Measurements from ENCODE around the gene KRTAP10-3.

Gene KRTAP10-3

GRCh38 chr21:44539991-44540666 lies 18.5 kb downstream of the KRTAP10-3 start, which contains the start of gene KRTAP10-1:
TSS of gene KRTAP10-1 (minus strand) at chr21:44540195. CDS start at chr21:44540150, 45 bp downstream.
- Histone ChIP-seq H3K27ac (ENCODE audit: low read depth, low read length) (no peak within 1 kb of the TSS), H3K27me3 (ENCODE audit: control insufficient read depth, insufficient read depth, low read length) (no peaks in the 10 kb centered on the region), H3K4me3 (ENCODE audit: low read depth, low read length) (no peak within 1 kb of the TSS), H3K9me3 (ENCODE audit: control insufficient read depth, insufficient read depth, low read depth, low read length) (peaks cover 10% of the 10 kb centered on the region), H3K36me3 (ENCODE audit: control insufficient read depth, insufficient read depth, low read length) (no peaks in the 10 kb centered on the region), H3K9ac (ENCODE audit: low read length) (no peak within 1 kb of the TSS), H3K4me1 (ENCODE audit: control insufficient read depth, insufficient read depth, low read length) (no peaks in the 10 kb centered on the region)

DNA sequence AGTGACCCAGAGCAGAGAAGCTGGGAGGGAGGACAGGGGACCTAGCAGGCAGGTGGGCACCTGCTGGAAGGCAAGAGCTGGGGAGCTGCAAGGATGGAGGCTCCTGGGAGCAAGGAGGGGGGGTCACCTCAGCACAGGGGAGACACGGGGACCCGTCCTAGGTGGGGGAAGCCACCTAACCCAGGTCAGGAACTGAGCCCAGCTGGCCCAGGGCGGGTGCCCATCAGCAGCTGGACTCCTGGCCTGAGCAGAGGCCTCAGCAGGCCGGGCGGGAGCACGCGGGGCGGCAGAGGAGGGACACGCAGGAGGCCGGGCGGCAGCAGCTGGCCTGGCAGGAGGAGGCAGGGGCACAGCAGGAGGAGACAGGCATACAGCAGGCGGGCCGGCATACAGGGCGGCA lies 19.5 kb downstream of the KRTAP10-3 start:
- Histone ChIP-seq H3K36me3 (ENCODE audit: control insufficient read depth, insufficient read depth, low read length) (no peaks in the 10 kb centered on the region), H3K4me3 (ENCODE audit: low read depth, low read length) (no peak overlapping the region), H3K27me3 (ENCODE audit: control insufficient read depth, insufficient read depth, low read length) (no peaks in the 10 kb centered on the region), H3K9me3 (ENCODE audit: control insufficient read depth, insufficient read depth, low read depth, low read length) (peaks cover 12% of the 10 kb centered on the region), H3K9ac (ENCODE audit: low read length) (no peak overlapping the region), H3K27ac (ENCODE audit: low read depth, low read length) (no peak overlapping the region), H3K4me1 (ENCODE audit: control insufficient read depth, insufficient read depth, low read length) (no peaks in the 10 kb centered on the region)

DNA sequence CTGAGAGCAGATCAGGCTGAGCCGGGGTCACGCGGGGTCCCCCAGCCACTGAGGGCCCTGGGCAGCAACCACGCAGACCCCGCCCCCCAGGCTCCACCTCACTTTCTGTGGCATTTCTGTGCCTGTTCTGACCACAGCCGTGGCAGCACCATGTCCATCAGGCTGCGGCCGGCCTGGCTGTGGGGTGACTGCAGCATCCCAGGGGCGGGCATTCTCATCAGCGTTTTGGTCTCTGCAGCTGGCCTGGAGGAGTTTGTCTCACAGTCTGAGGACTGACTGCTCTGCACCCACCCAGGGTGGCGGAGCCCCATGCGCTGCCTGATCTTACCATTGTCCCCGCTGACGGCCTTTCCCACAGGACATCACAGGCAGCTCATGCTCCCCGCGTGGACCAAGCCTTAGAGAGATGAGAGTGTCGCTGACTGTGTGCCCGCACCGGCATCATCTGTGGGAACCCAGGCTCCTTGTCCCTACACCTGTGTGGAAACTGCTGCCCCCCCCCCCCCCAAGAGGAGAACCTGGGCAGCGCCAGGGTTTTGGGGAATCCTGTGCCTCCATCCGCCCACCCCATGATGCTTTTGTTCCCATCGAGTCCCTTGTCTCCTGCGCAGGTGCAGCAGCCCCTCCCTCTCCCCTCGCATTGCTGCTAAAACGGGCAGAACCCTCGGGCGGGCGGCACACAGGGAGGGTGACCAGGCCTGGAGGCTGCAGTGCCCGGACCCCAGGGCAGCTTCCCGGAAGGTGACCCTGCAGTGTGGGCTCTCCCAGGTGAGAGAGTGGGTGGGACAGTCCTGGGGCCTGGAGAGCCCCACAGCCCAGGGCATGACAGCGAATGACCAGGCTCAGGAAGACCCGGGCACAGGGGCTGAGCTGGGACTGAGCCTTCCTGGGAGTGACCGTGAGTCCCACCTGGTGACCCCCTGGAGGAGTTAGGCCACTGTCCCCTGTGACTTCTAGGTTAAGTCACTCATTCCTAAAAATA lies 20.4 kb downstream of the KRTAP10-3 start:
- Histone ChIP-seq H3K9ac (ENCODE audit: low read length) (no peak overlapping the region), H3K27me3 (ENCODE audit: control insufficient read depth, insufficient read depth, low read length) (no peaks in the 10 kb centered on the region), H3K36me3 (ENCODE audit: control insufficient read depth, insufficient read depth, low read length) (no peaks in the 10 kb centered on the region), H3K27ac (ENCODE audit: low read depth, low read length) (no peak overlapping the region), H3K4me1 (ENCODE audit: control insufficient read depth, insufficient read depth, low read length) (no peaks in the 10 kb centered on the region), H3K4me3 (ENCODE audit: low read depth, low read length) (no peak overlapping the region), H3K9me3 (ENCODE audit: control insufficient read depth, insufficient read depth, low read depth, low read length) (peaks cover 7% of the 10 kb centered on the region)

GRCh38 chr21:44535963-44536362 lies 22.6 kb downstream of the KRTAP10-3 start:
- no peaks in the 10 kb centered on the region for H3K27me3 ChIP-seq (ENCODE audit: control insufficient read depth, insufficient read depth, low read length)
- H3K36me3 ChIP-seq (ENCODE audit: control insufficient read depth, insufficient read depth, low read length), result no peaks in the 10 kb centered on the region
- H3K4me3 ChIP-seq (ENCODE audit: low read depth, low read length), result no peak overlapping the region

DNA sequence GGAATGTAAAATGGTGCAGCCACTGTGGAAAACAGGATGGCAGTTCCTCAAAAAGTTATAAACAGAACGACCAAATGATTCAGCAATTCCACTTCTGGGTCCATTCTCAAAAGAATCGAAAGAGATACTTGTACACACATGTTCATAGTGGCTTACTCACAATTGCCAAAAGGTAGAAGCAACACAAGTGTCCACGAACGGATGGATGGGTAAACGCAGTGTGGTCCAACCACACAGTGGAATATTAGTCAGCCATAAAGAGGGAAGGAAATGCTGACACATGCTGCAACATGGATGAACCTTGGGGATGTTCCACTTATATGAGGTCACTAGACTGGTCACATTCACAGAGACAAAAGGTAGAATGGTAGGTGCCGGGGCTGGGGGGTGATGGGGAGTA lies 23.9 kb downstream of the KRTAP10-3 start:
- H3K27ac ChIP-seq (ENCODE audit: low read depth, low read length), result no peak overlapping the region
- no peaks in the 10 kb centered on the region for H3K36me3 ChIP-seq (ENCODE audit: control insufficient read depth, insufficient read depth, low read length)
- H3K27me3 ChIP-seq (ENCODE audit: control insufficient read depth, insufficient read depth, low read length), result no peaks in the 10 kb centered on the region
- H3K4me3 ChIP-seq (ENCODE audit: low read depth, low read length), result no peak overlapping the region
- no peak overlapping the region for H3K9ac ChIP-seq (ENCODE audit: low read length)
- 0 out of 2 replicates have a peak, but pooled peaks cover 2% of the 10 kb centered on the region for H3K9me3 ChIP-seq (ENCODE audit: control insufficient read depth, insufficient read depth, low read depth, low read length)
- H3K4me1 ChIP-seq (ENCODE audit: control insufficient read depth, insufficient read depth, low read length), result no peaks in the 10 kb centered on the region

More at GRCh38 chr21:44535963-44536362, 22.6 kb downstream of the KRTAP10-3 start:
- Histone ChIP-seq H3K9me3 (ENCODE audit: control insufficient read depth, insufficient read depth, low read depth, low read length) (0 out of 2 replicates have a peak, but pooled peaks cover 2% of the 10 kb centered on the region), H3K9ac (ENCODE audit: low read length) (no peak overlapping the region), H3K27ac (ENCODE audit: low read depth, low read length) (no peak overlapping the region), H3K4me1 (ENCODE audit: control insufficient read depth, insufficient read depth, low read length) (no peaks in the 10 kb centered on the region)

- Histone ChIP-seq H3K36me3 (ENCODE audit: control insufficient read depth, insufficient read depth, low read length) (no peaks in the 10 kb centered on the region), H3K9me3 (ENCODE audit: control insufficient read depth, insufficient read depth, low read depth, low read length) (0 out of 2 replicates have a peak, but pooled peaks cover 2% of the 10 kb centered on the region), H3K4me1 (ENCODE audit: control insufficient read depth, insufficient read depth, low read length) (no peaks in the 10 kb centered on the region), H3K9ac (ENCODE audit: low read length) (no peak overlapping the region), H3K27me3 (ENCODE audit: control insufficient read depth, insufficient read depth, low read length) (no peaks in the 10 kb centered on the region), H3K4me3 (ENCODE audit: low read depth, low read length) (no peak overlapping the region), H3K27ac (ENCODE audit: low read depth, low read length) (no peak overlapping the region)
Measured at GRCh38 chr21:44533891-44534627, 24.5 kb downstream of the KRTAP10-3 start.

- H3K36me3 ChIP-seq (ENCODE audit: control insufficient read depth, insufficient read depth, low read length), result no peaks in the 10 kb centered on the region
- no peak overlapping the region for H3K4me3 ChIP-seq (ENCODE audit: low read depth, low read length)
- no peak overlapping the region for H3K27ac ChIP-seq (ENCODE audit: low read depth, low read length)
- H3K9ac ChIP-seq (ENCODE audit: low read length), result no peak overlapping the region
- 0 out of 2 replicates have a peak, but pooled peaks cover 2% of the 10 kb centered on the region for H3K9me3 ChIP-seq (ENCODE audit: control insufficient read depth, insufficient read depth, low read depth, low read length)
- H3K27me3 ChIP-seq (ENCODE audit: control insufficient read depth, insufficient read depth, low read length), result no peaks in the 10 kb centered on the region
- no peaks in the 10 kb centered on the region for H3K4me1 ChIP-seq (ENCODE audit: control insufficient read depth, insufficient read depth, low read length)
Measured at GRCh38 chr21:44533121-44533890, 25.3 kb downstream of the KRTAP10-3 start.

DNA sequence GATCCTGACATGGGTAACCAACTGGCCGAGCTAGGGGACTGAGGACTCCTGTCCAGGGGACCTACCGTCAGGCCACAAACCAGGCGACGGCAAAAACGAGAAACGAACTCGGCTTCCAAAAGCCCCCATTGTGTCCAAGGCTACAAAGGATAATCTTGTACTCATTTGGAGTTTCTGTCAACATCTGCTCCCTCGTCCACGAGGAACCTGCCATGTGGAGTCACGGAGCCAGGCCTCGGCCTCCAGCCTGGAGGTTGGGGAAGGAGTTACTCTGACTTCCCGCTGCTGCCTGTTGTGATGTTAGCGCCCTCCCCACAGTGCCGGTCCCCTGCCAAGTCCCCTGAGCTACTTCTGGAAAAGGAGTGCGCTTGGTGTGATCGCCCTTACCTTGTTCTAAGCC lies 25.9 kb downstream of the KRTAP10-3 start:
- 0 out of 2 replicates have a peak, but pooled peaks cover 2% of the 10 kb centered on the region for H3K9me3 ChIP-seq (ENCODE audit: control insufficient read depth, insufficient read depth, low read depth, low read length)

DNA sequence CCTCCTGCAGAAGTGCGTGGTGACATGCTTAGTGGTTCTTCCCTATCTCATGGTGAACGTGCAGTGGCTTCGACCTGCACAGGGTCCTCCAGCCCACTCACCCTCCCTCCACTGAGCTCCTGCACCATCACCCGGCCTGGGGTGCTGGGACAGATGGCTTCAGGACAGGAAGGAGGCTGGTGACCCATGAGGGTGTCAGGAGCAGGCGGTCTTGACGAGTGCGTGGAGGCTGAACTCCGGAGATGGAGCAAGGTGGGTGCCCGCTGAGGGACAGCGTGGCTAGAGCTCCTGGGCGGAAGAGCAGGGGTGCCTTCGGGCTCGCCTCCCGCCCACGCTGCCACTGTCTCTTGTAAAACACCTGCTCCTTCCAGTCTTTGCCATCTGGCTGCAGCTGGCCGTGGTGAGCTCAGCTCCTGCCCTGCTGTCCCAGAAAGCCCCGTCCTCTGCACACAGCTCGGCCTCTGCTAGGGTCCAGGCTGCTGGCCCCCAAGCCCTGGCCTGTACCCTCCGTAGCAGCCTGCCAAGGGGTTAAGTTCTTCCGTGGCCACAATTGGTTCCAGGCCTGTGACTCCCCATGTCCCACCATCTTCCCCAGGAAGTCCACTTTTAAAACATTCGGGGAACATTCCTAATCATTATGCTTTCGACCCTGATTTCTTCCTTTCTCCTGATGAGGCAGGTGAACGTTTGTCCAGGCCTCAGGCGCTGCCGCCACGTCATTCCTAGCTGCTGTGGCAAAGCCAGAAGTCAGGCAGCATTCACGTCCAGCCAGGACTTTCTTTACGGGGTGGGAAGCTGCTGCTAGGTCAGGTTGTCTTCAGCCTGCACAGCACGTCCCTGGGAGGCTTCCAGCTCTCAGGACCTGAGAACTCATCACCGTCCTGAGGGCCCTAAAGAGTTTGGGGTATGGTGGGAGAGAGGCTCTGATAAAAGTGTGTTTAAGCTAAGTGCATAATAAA lies 26.7 kb downstream of the KRTAP10-3 start:
- Histone ChIP-seq H3K4me1 (ENCODE audit: control insufficient read depth, insufficient read depth, low read length) (no peaks in the 10 kb centered on the region), H3K36me3 (ENCODE audit: control insufficient read depth, insufficient read depth, low read length) (no peaks in the 10 kb centered on the region), H3K27ac (ENCODE audit: low read depth, low read length) (no peak overlapping the region), H3K9ac (ENCODE audit: low read length) (no peak overlapping the region), H3K27me3 (ENCODE audit: control insufficient read depth, insufficient read depth, low read length) (no peaks in the 10 kb centered on the region), H3K9me3 (ENCODE audit: control insufficient read depth, insufficient read depth, low read depth, low read length) (0 out of 2 replicates have a peak, but pooled peaks cover 2% of the 10 kb centered on the region), H3K4me3 (ENCODE audit: low read depth, low read length) (no peak overlapping the region)

More for the DNA sequence above, 25.9 kb downstream of the KRTAP10-3 start:
- Histone ChIP-seq H3K4me1 (ENCODE audit: control insufficient read depth, insufficient read depth, low read length) (no peaks in the 10 kb centered on the region), H3K27ac (ENCODE audit: low read depth, low read length) (no peak overlapping the region), H3K4me3 (ENCODE audit: low read depth, low read length) (no peak overlapping the region), H3K27me3 (ENCODE audit: control insufficient read depth, insufficient read depth, low read length) (no peaks in the 10 kb centered on the region), H3K36me3 (ENCODE audit: control insufficient read depth, insufficient read depth, low read length) (no peaks in the 10 kb centered on the region), H3K9ac (ENCODE audit: low read length) (no peak overlapping the region)

All from HUES6 (cell line).